ENCODE data around the gene FAM174C. TPM values are rescaled to one million over a fixed set of nuclear protein-coding genes. Genes with fewer than 3 reads are reported as not detected.

The FAM174C gene
- total RNA-seq, 2 donors from 2014 or later = 48.0 to 63.9 TPM

DNA sequence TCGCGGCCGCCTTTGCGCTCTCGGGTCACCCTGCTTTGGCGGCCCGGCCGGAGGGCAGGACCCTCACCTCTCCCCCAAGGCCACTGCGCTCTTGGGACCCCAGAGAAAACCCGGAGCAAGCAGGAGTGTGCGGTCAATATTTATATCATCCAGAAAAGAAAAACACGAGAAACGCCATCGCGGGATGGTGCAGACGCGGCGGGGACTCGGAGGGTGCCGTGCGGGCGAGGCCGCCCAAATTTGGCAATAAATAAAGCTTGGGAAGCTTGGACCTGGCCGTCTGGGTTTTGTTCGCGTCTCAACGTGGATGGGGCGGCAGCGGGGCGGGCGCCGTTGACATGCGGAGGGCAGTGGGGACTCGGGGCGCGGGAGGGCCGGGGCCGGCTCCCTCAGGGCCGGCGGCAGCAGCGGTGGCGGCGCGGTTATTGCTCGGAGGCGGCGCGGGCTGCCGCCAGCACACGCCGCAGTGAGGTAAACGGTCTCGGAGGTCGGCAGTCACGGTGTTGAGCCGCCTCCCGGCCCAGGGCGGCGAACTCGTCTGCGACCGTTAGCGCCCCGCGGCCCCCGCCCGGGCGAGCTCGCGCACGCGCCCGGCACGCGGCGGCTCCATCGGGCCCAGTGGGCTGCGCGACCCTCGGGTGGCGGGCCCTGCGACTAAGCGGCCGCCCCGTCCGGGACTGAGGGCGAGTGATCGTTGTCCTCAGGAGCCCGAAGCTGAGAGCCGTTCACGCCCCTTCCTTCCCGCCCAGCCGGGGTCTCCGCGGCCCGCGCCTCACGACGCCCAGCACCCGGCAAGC lies 47.0 kb upstream of the FAM174C start:
- H3K27ac ChIP-seq = no peak overlapping the region
- TF ChIP-seq CTCF (IDR thresholded peaks at IDR 0.05) (no peak), POLR2A (IDR thresholded peaks at IDR 0.05) (no peak)
- intact Hi-C loops (cut with DNase I) = no loop called here
- WGBS, 2 donors = 95% methylated on average over 74 to 82 of the region's 100 CpGs
- H3K4me1 ChIP-seq = peaks cover 14% of the 10 kb centered on the region
- ATAC-seq (no peak), DNase-seq (no peak)
- H3K36me3 ChIP-seq (replicated peaks in 1 of 2; ENCODE audit: insufficient read depth in 1 of 2, low read depth in 2 of 2) = peaks cover 5% of the 10 kb centered on the region in 2 donors
- H3K4me3 ChIP-seq = no peak overlapping the region
- H3K9me3 ChIP-seq = no peaks in the 10 kb centered on the region
- no peaks in the 10 kb centered on the region for H3K27me3 ChIP-seq

DNA sequence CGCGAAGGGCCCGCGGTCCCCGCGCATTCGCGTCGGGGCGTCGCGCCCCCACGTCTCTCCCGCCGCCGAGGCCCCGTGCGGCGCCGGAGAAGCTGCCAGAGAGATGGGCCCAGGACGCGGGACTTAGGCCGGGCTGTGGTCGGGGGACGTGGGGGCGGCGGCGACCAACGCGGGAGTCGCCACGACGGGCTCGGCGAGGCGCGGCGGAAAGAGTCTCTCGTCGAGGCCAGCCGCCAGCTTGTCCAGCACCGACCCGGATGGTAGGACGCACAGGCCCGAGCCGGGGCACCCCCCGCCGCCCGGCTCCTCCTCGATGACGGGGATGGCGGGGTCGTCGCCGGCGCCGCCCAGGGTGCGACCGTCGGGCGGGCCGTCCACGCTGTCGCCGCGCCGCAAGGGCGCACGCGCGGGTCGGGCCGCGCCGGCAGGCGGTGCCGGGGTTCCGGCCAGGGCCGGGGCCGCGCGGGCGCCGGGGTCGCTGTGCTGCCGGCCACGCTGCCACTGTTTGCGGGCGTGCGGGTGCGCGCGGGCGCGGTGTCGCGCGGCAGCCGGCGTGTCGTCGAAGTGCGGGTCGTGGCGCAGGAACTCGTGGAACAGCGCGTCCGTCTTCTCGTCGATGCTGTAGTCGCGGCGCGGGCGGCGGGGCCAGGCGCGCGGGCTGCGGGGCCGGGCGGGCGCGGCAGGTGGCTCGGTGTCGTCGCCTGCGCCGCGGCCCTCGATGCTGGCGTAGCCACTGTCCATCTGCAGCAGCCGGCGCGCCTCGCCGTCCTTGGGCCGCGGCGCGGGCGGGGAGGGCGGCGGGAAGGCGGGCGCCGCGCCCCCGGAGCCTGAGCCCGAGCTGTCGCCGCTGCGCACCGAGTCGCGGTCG lies 46.0 kb upstream of the FAM174C start:
- Histone ChIP-seq H3K4me1 (peaks cover 23% of the 10 kb centered on the region), H3K27me3 (no peaks in the 10 kb centered on the region), H3K9me3 (no peaks in the 10 kb centered on the region), H3K36me3 (replicated peaks in 1 of 2; ENCODE audit: insufficient read depth in 1 of 2, low read depth in 2 of 2) (peaks cover 5% of the 10 kb centered on the region in 2 donors), H3K27ac (no peak overlapping the region), H3K4me3 (no peak overlapping the region)
- intact Hi-C loops (cut with DNase I) = no loop called here
- DNase-seq (no peak), ATAC-seq (no peak)
- TF ChIP-seq POLR2A (IDR thresholded peaks at IDR 0.05) = no peak
- no peak for TF ChIP-seq CTCF (IDR thresholded peaks at IDR 0.05)
- 94 to 96% methylated on average over 138 to 154 of the region's 158 CpGs for WGBS, 2 donors

- no peak for DNase-seq
These were observed 45.2 kb upstream of the FAM174C start for GRCh38 chr19:1229924-1230782.

More at GRCh38 chr19:1229924-1230782, 45.2 kb upstream of the FAM174C start:
- ATAC-seq = no peak
- no peak overlapping the region for H3K4me3 ChIP-seq
- H3K27ac ChIP-seq = no peak overlapping the region
- H3K36me3 ChIP-seq (replicated peaks in 1 of 2; ENCODE audit: insufficient read depth in 1 of 2, low read depth in 2 of 2) = peaks cover 5% of the 10 kb centered on the region in 2 donors
- no peaks in the 10 kb centered on the region for H3K27me3 ChIP-seq
- H3K4me1 ChIP-seq = peaks cover 27% of the 10 kb centered on the region
- 88 to 94% methylated on average over 21 to 35 of the region's 61 CpGs for WGBS, 2 donors
- no peaks in the 10 kb centered on the region for H3K9me3 ChIP-seq
- no peak for TF ChIP-seq CTCF (IDR thresholded peaks at IDR 0.05)
- TF ChIP-seq POLR2A (IDR thresholded peaks at IDR 0.05) = no peak
- intact Hi-C loops (cut with DNase I) = no loop called here
